PC-9 (cell line): ENCODE measurements around the gene MTHFD1L. TPM values are rescaled to one million over a fixed set of nuclear protein-coding genes. Genes with fewer than 3 reads are reported as not detected.
"Not testable (repeated sequence)": the region's sequence is repeated elsewhere in the genome, so short reads cannot be mapped to it uniquely, and the experiment has no call there.

Experiments used
- BruUV-seq: library from RNA; stranded (reverse); fragments of 400-500 nt; replicated peaks from 2 replicates; lab custom pipeline; 2021; lab: Mats Ljungman, UMichigan
- CTCF ChIA-PET: fragments of 300-600 bp; sonication (Branson Sonifier 250); formaldehyde crosslinking; loops from one replicate; lab custom pipeline; 2022; ENCODE audit warnings: antibody characterized with exemption; lab: Charles Lee
- POLR2A ChIA-PET: fragments of 300-600 bp; sonication (Branson Sonifier 250); formaldehyde crosslinking; loops from one replicate; lab custom pipeline; 2022; ENCODE audit warnings: antibody characterized with exemption; ENCODE audit not compliant: unreplicated experiment; lab: Charles Lee
- DNase-seq, 2 experiments: peaks; one replicate each; pipeline versions ENCODE4 v3.0.0 to v3.0.0-alpha.2; 2015 to 2022; ENCODE audit warnings: mixed read lengths in 1 of 2
- H2AFZ ChIP-seq: fragments of 200-600 bp; sonication (generic); 2 replicates; pipeline ENCODE4 v1.8.1; 2017; ENCODE audit warnings: antibody characterized with exemption
- H3F3A ChIP-seq: fragments of 200-600 bp; sonication (generic); 2 replicates; pipeline ENCODE4 v1.8.1; 2017; ENCODE audit warnings: antibody characterized with exemption, mild to moderate bottlenecking, low read depth; ENCODE audit not compliant: insufficient read depth
- H3K27ac ChIP-seq: fragments of 200-600 bp; sonication (generic); 2 replicates; pipeline ENCODE4 v1.6.1; 2016; ENCODE audit warnings: mixed run types
- H3K27me3 ChIP-seq: fragments of 200-600 bp; sonication (generic); 2 replicates; pipeline ENCODE4 v1.6.1; 2016; ENCODE audit warnings: low read depth, mixed run types; ENCODE audit not compliant: insufficient read depth
- H3K36me3 ChIP-seq: fragments of 200-600 bp; sonication (generic); 2 replicates; pipeline ENCODE4 v1.6.1; 2016; ENCODE audit warnings: low read depth, mixed run types
- H3K4me1 ChIP-seq: fragments of 200-600 bp; sonication (generic); replicated peaks from 2 replicates; pipeline ENCODE4 v1.6.1; 2016; ENCODE audit warnings: mixed run types; ENCODE audit not compliant: insufficient read depth
- H3K4me2 ChIP-seq: fragments of 200-600 bp; sonication (generic); 2 replicates; pipeline ENCODE4 v1.6.1; 2017; ENCODE audit warnings: mixed run types
- H3K4me3 ChIP-seq: fragments of 200-600 bp; sonication (generic); 2 replicates; pipeline ENCODE4 v1.6.1; 2016; ENCODE audit warnings: mixed run types
- H3K79me2 ChIP-seq: fragments of 200-600 bp; sonication (generic); 2 replicates; pipeline ENCODE4 v1.6.1; 2017; ENCODE audit warnings: low read depth, mixed run types
- H3K9me2 ChIP-seq: fragments of 200-600 bp; sonication (generic); 2 replicates; pipeline ENCODE4 v1.8.1; 2017; ENCODE audit warnings: mild to moderate bottlenecking; ENCODE audit not compliant: insufficient read depth
- H3K9me3 ChIP-seq: fragments of 200-600 bp; sonication (generic); 2 replicates; pipeline ENCODE4 v1.8.1; 2016; ENCODE audit warnings: low read depth; ENCODE audit not compliant: insufficient read depth
- H4K20me1 ChIP-seq: fragments of 200-600 bp; sonication (generic); 2 replicates; pipeline ENCODE4 v1.8.1; 2017; ENCODE audit not compliant: insufficient read depth
- CTCF ChIP-seq: fragments of 200-600 bp; sonication (generic); conservative IDR thresholded peaks from 2 replicates; pipeline ENCODE4 v1.6.1; 2017; ENCODE audit warnings: mixed run types, antibody characterized with exemption, mild to moderate bottlenecking, moderate library complexity
- EZH2 ChIP-seq: fragments of 200-600 bp; sonication (generic); IDR thresholded peaks from 2 replicates; pipeline ENCODE4 v1.8.0; 2017; ENCODE audit warnings: antibody characterized with exemption, low read depth
- intact Hi-C: fragments of 100-400 bp; cut with micrococcal nuclease; formaldehyde crosslinking; loops from one replicate; pipeline ENCODE4 v1.10.0; 2022; ENCODE audit not compliant: unreplicated experiment
- total RNA-seq: library from RNA; stranded (reverse); gene quantifications from 2 replicates; pipeline ENCODE4 v1.2.3, GENCODE V29; 2021

The MTHFD1L gene
- total RNA-seq, 1 experiment from 2014 or later = 53.3 TPM

GRCh38 chr6:150857945-150858308 is 7.6 kb upstream of the MTHFD1L start:
- Histone ChIP-seq H3F3A (peaks cover 24% of the 10 kb centered on the region), H3K9me2 (no peaks in the 10 kb centered on the region), H3K27me3 (no peaks in the 10 kb centered on the region), H3K9me3 (0 out of 2 replicates have a peak, but pooled peaks cover 3% of the 10 kb centered on the region), H3K4me1 (peaks cover 43% of the 10 kb centered on the region), H4K20me1 (no peaks in the 10 kb centered on the region), H3K4me3 (peak overlapping the region; percentile 35; the same call in 1 of the 2 replicates), H3K27ac (peak overlapping the region; percentile 81), H3K4me2 (peak overlapping the region; percentile 74), H2AFZ (peak overlapping the region; percentile 62), H3K79me2 (no peaks in the 10 kb centered on the region), H3K36me3 (no peaks in the 10 kb centered on the region)
- BruUV-seq = TSS peak; percentile 80
- DNase-seq = no peak
- no peak for TF ChIP-seq EZH2
- no peak for TF ChIP-seq CTCF
- ChIA-PET POLR2A (no interaction called here), CTCF (no interaction called here)
- intact Hi-C loops = loop anchor here (1.0 kb wide), 1 partner anchor 8 kb away; no protein-coding TSS in a partner anchor

- intact Hi-C loops, BruUV-seq, H3K27ac ChIP-seq: not testable (repeated sequence)
These were observed 3.9 kb upstream of the MTHFD1L start for GRCh38 chr6:150861448-150862168.

GRCh38 chr6:150863213-150863928 is 2.1 kb upstream of the MTHFD1L start:
- H3K9me2 ChIP-seq = no peaks in the 10 kb centered on the region
- ChIA-PET CTCF (interaction anchor here (0.6 to 0.7 kb wide), 2 partner anchors 267 to 515 kb away, joined by 9 to 11 read pairs; no protein-coding TSS in a partner anchor), POLR2A (interaction anchor here (0.6 kb wide), 1 partner anchor 10 kb away, joined by 4 read pairs; no protein-coding TSS in a partner anchor)
- intact Hi-C loops = no loop called here
- H3K4me2 ChIP-seq = no peak overlapping the region
- peaks cover 20% of the 10 kb centered on the region for H3K79me2 ChIP-seq
- no peaks in the 10 kb centered on the region for H3K9me3 ChIP-seq
- no peaks in the 10 kb centered on the region for H3K36me3 ChIP-seq
- no TSS peak for BruUV-seq
- TF ChIP-seq CTCF = no peak
- TF ChIP-seq EZH2 = no peak
- DNase-seq = no peak
- H3K27ac ChIP-seq = no peak overlapping the region
- peaks cover 8% of the 10 kb centered on the region for H3K4me1 ChIP-seq
- peaks cover 3% of the 10 kb centered on the region for H3F3A ChIP-seq
- peaks cover 11% of the 10 kb centered on the region for H4K20me1 ChIP-seq
- H3K27me3 ChIP-seq = no peaks in the 10 kb centered on the region
- H3K4me3 ChIP-seq = no peak overlapping the region
- no peak overlapping the region for H2AFZ ChIP-seq

More at GRCh38 chr6:150861448-150862168, 3.9 kb upstream of the MTHFD1L start:
- H3K9me3 ChIP-seq, H2AFZ ChIP-seq, H3K9me2 ChIP-seq, H4K20me1 ChIP-seq, H3K4me3 ChIP-seq, H3K27me3 ChIP-seq, CTCF ChIA-PET, H3K36me3 ChIP-seq, DNase-seq, H3K79me2 ChIP-seq, H3K4me2 ChIP-seq: not testable (repeated sequence)
- POLR2A ChIA-PET = interaction anchor here (0.6 kb wide), 1 partner anchor 585 kb away, joined by 3 read pairs; no protein-coding TSS in a partner anchor
- Histone ChIP-seq H3K4me1 (peaks cover 22% of the 10 kb centered on the region), H3F3A (peaks cover 13% of the 10 kb centered on the region)
